Fibroblast of gingiva (primary cell): Measurements from ENCODE around the gene TYSND1.
"Not testable (repeated sequence)": the region's sequence is repeated elsewhere in the genome, so short reads cannot be mapped to it uniquely, and the experiment has no call there.

Experiments used
- DNase-seq: peaks from one replicate; pipeline ENCODE4 v3.0.0-alpha.2; 2011; ENCODE audit warnings: low read depth

The TYSND1 gene

DNA sequence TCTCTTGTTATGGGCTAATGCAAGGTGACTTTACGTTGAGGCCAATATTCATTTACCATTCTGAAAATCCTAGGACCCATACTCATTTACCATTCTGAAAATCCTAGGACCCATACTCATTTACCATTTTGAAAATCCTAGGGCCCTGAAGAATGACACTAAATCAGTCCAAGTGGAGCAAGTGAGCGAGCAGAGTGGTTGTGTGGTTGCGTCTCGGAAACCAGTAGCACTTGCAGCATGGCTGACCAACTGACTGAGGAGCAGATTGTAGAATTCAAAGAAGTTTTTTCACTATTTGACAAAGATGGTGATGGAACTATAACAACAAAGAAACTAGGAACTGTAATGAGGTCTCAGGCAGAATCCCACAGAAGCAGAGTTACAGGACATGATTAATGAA, 16.9 kb upstream of the TYSND1 start:
- no peak for DNase-seq

DNA sequence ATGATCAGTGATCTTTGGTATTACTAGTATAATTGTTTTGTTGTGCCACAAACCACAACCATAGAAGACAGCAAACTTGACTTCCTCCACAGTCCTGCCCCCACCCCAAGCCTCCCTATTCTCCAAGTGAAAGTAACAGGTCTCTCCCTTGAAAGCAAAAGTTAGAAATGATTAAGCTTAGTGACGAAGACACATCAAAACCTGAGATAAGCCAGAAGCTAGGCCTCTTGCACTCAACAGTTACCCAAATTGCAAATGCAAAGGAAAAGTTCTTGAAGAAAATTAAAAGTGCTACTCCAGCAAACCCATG, 16.3 kb upstream of the TYSND1 start:
- DNase-seq = no peak

DNA sequence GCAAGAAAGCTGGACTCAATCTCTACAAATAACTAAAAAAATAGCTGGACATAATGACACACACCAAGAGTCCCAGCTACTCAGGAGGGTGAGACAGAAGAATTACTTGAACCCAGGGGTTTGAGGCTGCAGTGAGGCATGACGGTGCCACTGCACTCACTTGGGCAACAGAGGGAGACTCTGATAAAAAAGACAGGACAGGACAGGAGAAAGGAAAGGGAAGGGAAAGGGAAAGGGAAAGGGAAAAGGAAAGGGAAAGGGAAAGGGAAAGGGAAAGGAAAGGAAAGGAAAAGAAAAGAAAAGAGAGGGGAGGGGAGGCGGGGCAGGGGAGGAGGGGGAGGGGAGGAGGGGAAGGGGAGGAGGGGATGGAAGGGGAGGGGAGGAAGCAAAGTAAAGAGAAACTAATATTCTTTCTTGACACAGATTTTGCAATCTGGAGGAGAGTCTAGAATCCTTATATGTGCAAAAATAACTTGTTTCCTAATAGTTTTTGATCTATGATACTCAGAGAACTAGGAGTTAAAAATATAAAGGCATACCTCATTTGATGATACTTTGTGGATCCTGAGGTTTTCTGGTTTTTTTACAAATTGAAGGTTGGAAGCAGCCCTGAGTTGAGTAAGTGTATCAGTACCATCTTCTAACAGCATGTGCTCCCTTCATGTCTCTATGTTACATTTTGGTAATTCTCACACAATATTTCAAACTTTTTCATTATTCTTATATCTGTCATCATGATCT, 15.8 kb upstream of the TYSND1 start:
- DNase-seq = no peak

DNA sequence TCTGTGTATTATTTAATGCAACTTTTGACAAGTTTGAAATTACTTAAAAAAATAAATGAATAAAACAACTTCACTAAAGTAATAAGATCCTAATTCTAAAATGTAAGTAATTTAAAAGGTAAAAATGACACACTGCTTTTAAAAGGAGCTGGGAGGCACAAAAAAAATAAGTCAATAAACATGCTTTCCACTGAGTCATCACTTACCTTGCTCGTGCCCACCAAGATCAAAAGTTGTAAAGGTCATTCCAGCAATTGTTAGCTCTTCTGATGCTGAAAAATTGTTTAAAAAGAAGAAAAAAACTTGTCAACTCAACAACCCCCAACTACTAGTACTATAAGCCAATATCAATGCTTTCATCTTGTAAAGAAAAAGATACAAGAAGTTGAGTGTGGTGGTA, 14.3 kb upstream of the TYSND1 start:
- DNase-seq = no peak

DNA sequence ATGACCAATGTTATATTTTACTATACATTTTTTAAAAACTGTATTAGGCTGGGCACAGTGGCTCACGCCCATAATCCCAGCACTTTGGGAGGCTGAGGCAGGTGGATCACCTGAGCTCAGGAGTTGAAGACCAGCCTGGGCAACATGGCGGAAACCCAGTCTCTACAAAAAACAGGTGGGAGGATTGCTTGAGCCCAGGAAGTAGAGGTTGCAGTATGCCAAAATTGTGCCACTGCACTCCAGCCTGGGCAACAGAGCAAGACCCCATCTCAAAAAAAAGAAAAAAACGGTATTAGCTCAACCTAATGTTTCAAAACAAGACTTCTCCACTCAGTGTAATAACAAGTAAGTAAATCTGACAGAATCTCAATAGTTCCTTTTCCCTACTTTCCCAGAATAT, 12.9 kb upstream of the TYSND1 start:
- DNase-seq = not testable (repeated sequence)

DNA sequence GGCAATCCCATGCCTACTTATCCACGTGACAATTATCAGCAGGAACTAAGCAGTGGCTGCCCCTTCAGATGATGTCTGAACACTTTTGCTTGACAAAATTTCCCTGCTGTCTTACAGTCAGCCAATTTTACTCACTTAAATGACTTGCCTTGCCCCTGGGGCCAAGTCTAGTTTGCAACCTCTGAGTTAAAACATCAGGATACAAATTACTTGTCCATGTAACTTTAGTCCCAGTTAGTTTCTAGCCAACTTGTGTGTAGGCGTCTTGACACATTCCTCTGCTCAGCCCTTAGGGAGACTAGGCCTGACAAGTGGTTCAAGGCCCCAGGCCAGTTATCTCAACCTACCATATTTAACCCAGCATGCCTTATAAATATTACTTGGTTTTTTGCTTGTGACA, 11.6 kb upstream of the TYSND1 start:
- no peak for DNase-seq

DNA sequence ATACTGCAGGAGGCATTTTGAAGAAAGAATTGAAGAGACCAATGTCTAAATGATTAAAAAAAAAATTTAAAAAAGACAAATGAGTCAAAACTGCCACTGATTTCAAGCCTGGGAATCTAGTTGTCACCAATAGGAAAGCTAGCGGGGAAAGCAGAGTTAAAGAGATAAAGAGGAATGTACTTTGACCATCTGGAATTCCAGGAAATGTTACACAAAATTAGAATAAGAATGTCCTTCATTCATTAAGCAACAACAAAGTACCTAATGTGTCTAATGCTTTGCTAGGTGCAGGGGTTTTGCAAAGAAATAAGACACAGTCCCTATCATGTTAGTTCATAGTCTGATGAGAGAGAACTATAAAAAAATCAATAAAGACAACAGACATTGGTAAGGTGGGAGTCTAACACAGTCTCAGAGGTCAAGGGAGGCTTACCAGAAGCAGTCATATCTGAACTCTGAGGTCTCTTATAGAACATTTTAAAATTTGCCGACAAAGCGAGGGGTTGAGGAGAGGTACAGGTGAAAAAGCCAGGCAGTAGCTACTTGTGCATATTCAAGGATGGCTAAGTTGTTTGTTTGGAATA, 8.8 kb upstream of the TYSND1 start:
- DNase-seq = no peak

DNA sequence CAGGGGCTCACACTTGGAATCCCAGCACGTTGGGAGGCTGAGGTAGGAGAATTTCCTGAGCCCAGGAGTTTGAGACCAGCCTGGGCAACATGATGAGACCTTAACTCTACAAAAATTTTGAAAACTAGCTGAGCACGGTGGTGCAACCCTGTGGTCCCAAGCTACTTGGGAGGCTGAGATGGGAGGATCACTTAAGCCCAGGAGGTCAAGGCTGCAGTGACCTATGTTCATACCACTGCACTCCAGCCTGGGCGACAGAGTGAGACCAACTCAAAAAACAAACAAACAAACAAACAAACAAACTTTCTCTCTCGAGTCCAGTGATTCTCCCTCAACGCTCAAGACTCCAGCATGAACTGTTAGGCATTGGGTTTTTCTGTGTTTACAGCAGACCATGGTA, 2.0 kb upstream of the TYSND1 start:
- no peak for DNase-seq

DNA sequence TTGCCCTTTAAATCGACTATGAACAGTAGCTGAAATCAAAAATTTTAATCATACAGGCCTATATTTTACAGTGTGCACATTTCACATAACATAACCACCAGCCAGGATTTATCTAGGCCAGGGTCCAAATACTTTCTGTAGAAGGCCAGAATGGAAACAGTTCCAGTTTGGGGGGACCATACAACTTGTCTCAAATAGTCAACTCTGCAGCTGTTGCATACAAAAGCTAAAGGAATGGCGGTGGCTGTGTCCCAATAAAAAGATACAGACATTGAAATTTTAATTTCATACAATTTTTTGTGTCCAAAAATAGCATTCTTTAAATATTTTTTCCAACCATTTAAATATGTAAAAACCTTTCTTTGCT, 742 bp upstream of the TYSND1 start:
- peak; percentile 38 for DNase-seq

DNA sequence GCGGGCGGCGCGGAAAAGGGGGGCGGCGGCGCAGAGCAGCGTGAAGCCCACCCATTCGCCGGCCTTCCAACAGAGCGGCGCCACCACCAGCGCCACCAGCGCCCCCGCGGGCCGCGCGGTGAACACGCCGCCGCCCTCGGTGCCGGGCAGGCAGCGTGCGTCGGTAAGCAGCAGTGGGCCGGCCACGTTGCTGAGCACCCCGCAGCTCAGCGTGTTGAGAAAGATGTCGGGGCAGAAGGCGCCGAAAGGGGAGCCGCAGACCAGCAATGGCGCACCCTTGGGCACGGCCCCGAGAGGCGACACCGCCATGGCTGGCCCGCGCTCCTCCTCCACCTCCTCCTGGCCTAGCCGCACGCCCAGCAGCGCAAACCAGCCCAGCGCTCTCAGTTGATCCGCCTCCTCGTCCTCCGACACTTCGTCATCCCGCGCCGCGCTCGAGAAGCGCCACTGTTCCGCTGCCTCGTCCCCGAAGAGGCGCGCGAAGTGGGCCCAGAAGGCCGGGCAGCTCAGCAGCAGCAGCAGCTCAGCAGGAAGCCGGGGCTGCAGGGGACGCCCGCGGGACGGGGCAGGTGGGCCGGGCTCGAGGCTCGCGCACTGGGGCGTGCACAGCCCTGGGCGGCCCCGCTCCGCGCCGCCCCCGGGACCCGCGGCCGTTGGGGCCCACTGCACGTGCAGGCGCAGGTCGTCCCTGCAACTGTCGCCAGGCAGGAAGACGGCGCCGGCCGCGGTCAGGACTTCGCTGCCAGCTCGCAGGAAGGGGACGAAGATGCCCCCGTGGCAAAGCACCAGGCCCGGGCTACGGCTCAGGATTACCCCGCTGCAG, 623 bp downstream of the TYSND1 start:
- DNase-seq = peak; percentile 51

DNA sequence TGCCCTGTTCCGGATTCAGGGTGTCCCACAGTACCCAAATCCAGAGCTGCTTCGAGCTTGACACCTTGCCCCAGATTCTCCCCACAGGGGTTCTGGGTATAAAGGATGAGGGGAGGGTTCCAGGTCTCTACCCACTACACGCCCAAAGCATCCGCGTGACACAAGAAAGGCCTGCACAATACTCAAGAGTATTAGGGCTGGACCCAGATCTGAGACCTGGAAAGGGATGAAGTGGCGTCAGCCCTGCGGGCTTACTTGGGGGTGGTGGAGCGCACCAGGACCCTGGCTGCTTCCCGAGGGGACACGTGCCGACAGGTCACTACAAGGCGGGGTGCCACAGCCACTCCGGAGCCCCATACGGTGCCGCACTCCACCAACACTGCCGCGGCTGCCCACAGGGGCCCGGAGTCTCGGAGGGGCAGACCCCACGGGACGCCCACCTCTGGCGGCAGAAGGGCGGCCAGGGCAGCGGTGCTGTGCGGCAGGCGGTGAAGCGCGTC, 1.3 kb downstream of the TYSND1 start:
- no peak for DNase-seq

DNA sequence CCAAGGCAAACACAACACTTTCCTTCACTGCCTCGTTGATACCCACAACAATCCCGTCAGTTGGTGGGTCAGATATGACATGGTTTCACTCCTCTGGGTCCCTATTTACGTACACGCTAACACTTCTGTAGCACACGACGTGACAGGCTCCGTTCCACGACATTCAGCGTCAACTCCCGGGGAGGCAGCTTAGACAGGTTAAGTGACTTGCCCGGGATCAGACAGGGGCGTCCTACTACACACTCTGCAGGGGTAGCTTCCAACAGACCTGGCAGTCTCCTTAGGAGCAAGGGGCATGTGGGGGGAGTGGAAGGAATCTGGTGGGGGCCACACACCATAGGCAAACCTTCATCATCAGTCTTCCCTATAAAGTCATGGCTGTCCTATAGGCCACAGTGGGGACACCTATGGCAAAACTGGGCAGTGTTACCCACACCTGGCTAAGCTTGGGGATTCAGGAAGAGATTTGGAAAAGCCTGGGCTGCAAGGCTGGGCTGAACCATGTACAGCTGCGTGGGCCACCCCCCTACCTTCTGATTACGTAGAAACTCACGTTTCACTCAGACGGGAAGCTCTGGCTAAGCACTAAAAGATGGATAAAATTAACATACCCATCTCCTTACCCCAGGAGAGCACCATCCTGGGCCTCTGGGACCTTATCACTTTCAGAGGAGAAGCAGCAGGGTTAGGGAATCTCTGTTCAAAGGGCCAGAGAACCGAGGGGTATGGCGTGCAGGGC, 2.0 kb downstream of the TYSND1 start:
- no peak for DNase-seq

DNA sequence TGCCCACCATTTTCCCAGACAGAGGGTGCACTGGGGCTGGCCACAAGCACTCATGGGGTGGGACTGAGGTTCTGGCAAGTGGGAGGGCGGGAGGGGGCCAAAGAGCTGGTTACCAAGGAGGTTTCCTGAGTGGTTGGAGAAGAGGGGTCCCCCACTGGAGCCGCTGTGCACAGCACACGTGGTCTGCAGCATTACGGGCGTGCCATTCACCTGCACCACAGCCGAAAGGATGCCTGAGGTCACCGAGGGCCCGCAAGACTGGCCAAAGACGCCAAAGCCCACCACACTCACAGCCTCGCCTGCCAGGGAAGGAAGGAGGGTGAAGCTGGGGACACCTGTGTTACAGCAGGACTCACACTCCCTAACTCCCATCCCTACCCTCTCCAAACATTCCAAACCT, 3.9 kb downstream of the TYSND1 start:
- no peak for DNase-seq

DNA sequence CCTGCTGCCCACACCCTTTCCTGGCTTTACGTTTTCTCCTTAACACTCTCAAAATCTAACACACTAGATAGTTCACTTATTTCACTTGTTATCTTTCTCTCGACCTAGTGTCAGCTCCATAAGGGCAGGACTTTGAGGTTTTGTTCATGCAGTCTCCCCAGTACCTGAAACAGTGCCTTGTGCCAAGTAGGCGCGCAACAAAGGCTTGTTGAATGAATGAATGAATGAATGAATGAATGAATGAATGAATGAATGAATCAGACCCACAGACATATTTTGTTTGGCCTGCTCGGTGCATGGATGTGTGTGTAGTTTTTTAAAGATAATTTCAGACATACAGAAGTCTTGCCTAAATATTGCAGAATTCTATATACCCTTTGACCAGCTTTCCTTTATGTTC, 6.2 kb downstream of the TYSND1 start:
- no peak for DNase-seq

DNA sequence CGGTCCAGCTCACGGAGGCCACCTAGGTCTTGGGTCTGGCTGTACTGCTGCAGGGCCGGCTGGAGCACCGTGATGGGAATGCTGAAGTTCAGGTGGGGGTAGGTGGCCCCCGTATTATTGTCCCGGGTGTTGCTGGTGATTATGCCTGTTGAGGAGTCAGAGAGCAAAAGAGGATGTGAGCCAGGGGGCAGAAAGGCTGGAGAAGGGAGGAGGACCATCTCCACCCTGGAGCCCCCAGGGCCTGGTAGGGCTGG, 6.6 kb downstream of the TYSND1 start:
- DNase-seq = no peak

DNA sequence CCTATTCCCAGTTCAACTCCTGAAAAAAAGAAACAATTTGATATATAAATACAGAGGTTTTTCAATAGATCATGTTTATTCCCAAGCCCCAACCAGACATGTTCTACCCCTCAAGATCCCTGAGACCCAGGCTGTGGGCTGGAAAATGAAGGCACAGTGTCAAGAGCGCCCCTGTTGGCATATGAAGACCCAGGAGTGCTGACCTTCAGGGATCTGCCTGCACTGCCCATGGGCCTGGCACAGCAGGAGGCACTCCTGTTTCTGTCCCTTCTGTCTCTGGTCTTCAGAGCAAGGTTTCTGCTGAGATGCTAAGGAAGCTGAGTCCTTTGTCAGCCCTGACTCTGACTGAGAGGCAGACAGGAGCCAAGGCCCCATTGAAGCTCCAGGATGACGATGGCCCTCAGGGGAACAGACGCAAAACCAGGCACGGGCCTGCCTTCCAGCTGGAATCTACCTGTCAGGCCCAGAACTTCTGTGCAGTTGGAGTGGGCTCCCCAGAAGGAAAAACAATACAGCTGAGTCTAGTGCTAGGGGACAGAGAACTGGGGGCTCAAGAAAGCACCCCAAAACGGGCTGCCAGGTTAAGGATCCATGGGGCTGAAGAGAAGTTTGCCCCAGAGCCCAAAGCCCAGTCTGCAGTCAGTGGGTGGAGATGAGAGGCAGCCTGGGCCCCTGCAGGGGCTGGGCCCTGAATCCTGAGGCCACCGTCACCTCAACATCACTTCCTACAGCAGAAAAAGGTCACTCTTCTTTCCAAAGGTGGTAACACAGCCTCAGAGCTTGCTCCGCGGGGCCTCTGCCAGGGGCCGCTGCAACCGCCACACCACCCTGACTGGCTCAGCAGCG, 7.1 kb downstream of the TYSND1 start:
- DNase-seq = no peak

DNA sequence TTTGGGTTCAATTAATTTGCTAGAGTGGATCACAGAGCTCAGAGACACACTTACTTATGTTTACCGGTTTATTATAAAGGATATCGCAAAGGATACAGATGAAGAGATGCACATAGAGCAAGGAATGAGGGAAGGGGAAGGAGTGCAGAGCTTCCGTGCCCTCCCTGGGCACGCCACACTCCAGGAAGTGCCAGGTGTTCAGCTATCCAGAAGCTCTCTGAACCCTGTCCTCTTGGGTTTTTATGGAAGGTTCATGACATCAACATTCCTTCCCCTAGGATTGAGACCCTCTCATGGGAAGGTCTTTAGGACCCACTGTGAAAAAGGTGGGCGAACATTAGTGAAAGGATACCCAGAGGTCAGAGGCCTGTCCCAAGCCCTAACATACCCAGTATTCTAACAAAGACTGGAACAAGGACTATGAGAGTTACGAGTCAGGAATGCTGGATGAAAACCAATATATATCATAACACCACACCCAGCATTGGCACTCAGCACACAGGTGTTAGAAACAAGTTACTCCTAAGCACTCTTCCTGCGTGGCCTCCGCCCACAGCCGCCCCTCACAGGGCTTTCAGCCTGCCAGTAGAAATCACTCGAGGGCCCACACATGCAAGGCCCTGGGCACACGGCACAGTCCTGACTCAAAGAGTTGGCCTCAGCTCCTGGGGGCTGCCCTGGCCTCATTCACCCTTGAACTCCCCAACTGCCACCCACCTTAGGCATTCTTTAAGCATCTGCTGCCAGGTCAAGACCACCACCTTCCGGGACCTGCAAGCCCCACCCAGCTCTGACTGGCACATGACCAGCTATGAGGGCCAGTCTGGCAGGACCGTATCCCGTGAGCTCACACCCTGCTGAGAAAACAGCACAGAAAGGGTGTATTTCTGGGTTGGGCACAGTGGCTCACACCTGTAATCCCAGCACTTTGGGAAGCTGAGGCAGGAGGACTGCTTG, 8.3 kb downstream of the TYSND1 start:
- DNase-seq = no peak

DNA sequence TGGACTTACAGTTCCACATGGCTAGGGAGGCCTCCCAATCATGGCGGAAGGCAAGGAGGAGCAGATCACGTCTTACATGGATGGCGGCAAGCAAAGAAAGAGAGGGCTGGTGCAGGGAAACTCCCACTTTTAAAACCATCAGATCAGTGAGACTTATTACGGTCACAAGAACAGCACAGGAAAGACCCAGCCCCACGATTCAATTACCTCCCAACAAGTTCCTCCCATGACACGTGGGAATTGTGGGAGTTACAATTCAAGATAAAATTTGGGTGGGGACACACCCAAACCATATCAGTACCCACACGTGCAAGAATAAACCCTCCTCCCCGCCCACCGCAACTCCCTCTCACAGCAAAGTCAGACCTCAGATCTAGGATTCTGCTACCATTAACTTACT, 9.4 kb downstream of the TYSND1 start:
- DNase-seq = no peak

DNA sequence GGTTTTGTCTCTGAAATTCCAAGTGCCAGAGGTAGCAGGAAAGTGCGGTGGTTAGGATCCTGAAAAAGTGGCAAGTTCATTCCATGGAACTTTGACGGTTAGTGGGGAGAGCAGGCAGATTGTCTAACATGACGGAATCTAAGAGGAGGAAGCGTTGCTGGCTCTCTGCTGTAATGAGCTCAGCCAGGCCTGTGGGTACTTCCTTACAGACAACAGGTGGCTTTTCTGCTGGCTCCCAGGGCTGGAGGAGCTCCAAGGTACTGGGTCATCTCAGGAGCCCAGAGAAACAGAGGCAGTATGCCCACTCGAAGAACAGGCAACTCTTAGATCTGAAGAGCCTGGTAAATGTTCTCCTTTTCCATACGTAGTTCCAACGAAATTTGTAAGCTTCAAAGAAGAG, 10.8 kb downstream of the TYSND1 start:
- no peak for DNase-seq

DNA sequence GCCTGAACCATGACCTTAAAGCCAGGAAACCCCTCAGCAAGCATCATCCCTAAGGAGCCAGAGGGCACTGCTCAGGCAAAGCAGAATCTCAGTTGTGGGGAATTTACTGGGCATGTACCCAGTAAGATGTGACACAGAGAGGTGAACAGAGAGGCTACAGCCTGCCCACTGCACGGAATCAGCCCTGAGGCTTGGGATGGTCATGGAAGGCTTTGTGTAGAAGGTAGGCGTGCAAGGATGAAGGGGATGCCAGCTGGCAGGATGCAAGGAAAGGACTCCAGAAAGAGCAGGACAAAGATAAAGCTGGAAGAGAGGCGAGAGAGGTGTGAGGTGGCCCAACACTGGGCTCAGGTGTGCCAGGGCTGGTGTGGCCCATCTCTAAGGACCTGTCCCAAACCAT, 11.5 kb downstream of the TYSND1 start:
- DNase-seq = no peak
